ENCODE data around the gene SMPD4. TPM values are rescaled to one million over a fixed set of nuclear protein-coding genes. Genes with fewer than 3 reads are reported as not detected.
"Not testable (repeated sequence)": the region's sequence is repeated elsewhere in the genome, so short reads cannot be mapped to it uniquely, and the experiment has no call there.

SMPD4 gene
- total and polyA plus RNA-seq, 2 donors (not counting 1 experiment from before 2014, with no cell fraction given), result 63.8 to 80.6 TPM

DNA sequence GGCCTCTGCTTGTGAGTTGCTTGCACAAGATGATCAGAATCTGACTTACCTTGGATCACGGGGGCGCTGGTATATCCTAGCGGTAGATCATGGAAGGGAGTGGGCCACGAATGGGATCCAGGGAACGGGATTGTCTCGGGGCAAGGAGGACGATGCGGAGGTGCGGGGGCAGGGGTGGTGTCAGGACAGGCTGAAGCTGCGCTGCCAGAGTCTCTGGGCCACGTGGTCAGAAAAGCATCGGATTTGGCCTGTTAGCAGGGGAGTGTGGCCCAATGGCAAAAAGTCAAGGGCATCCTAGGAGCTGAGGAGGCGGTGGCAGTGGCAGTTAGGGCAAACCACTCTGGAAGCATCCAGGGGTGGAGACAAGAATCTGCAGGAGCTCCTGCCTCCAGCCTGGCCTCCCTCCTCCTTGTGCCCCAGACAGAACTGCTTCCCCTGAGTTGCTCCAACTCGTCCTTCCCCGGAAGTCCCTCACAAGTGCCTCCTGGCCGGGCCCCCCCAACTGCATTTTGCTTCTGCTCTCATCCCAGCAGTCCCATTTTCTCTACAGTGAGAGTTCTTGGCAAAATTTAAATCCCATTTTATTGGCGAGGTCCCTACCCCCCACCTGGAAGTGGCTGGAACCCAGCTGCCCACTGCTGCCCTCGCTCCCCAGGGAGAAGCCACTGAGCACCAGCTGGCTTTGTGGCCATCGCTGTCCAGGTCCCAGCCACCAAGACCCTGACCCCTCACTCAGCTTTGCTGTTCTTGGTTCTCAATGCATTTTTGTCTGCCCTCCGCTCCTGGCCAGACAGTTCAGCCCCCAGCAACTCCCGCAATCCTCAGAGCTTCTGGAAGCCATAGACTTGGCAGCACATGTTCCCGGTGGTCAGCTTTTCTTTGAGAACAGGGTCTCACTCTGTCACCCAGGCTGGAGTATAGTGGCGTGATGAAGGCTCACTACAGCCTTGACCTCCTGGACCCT is 30.9 kb downstream of the SMPD4 start:
- H3K27ac Mint-ChIP-seq, result no peak overlapping the region
- Histone ChIP-seq H3K4me1 (ENCODE audit: control insufficient read depth in 2 of 2, insufficient read depth in 2 of 2, low read length in 2 of 2) (no peaks in the 10 kb centered on the region), H3K9ac (ENCODE audit: low read length) (no peak overlapping the region), H3K9me3 (ENCODE audit: control extremely low read depth in 1 of 3, control insufficient read depth in 2 of 3, insufficient read depth in 1 of 3, low read length in 2 of 3) (no peaks in the 10 kb centered on the region), H3K27me3 (replicated peaks in 1 of 4; ENCODE audit: control extremely low read depth in 1 of 4, control insufficient read depth in 3 of 4, insufficient read depth in 4 of 4, low read length in 3 of 4) (peaks cover 0 to 1% (median 0%) of the 10 kb centered on the region in 4 experiments), H3K79me2 (ENCODE audit: control insufficient read depth, insufficient read depth, low read length) (no peaks in the 10 kb centered on the region), H3K36me3 (replicated peaks in 1 of 2; ENCODE audit: control extremely low read depth in 1 of 2, control insufficient read depth in 1 of 2, extremely low read depth in 1 of 2, insufficient read depth in 2 of 2, low read length in 1 of 2) (peaks cover 0 to 13% of the 10 kb centered on the region in 2 experiments), H4K20me1 (ENCODE audit: control insufficient read depth, insufficient read depth, low read length, poor library complexity, severe bottlenecking) (no peaks in the 10 kb centered on the region), H3K4me2 (replicated peaks; ENCODE audit: low read depth, low read length, poor library complexity, severe bottlenecking) (no peak overlapping the region), H2AFZ (ENCODE audit: insufficient read depth, low read depth, low read length, poor library complexity, severe bottlenecking) (no peak overlapping the region), H3K27ac (ENCODE audit: low read length in 2 of 2) (no peak overlapping the region), H3K4me3 (ENCODE audit: control extremely low read depth in 1 of 5, extremely low read depth in 1 of 5, insufficient read depth in 1 of 5, low read depth in 2 of 5, low read length in 4 of 5) (no peak overlapping the region)
- H3K4me3 Mint-ChIP-seq, result no peak overlapping the region
- ChIA-PET CTCF (no interaction called here), POLR2A (no interaction called here)
- no peak for ATAC-seq (ENCODE audit: low read depth)
- peaks cover 4% of the 10 kb centered on the region for H3K27me3 Mint-ChIP-seq
- H3K4me1 Mint-ChIP-seq, result peaks cover 2% of the 10 kb centered on the region
- TF ChIP-seq, protein P1, sequence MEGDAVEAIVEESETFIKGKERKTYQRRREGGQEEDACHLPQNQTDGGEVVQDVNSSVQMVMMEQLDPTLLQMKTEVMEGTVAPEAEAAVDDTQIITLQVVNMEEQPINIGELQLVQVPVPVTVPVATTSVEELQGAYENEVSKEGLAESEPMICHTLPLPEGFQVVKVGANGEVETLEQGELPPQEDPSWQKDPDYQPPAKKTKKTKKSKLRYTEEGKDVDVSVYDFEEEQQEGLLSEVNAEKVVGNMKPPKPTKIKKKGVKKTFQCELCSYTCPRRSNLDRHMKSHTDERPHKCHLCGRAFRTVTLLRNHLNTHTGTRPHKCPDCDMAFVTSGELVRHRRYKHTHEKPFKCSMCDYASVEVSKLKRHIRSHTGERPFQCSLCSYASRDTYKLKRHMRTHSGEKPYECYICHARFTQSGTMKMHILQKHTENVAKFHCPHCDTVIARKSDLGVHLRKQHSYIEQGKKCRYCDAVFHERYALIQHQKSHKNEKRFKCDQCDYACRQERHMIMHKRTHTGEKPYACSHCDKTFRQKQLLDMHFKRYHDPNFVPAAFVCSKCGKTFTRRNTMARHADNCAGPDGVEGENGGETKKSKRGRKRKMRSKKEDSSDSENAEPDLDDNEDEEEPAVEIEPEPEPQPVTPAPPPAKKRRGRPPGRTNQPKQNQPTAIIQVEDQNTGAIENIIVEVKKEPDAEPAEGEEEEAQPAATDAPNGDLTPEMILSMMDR (IDR thresholded peaks at IDR 0.05), result no peak
- TF ChIP-seq EZH2 (IDR thresholded peaks at IDR 0.05; ENCODE audit: borderline replicate concordance, insufficient read depth, low read depth, low read length, poor library complexity, severe bottlenecking), result no peak
- H3K9me3 Mint-ChIP-seq (ENCODE audit: insufficient read depth), result no peaks in the 10 kb centered on the region
- 98% methylated on average over 22 of the region's 23 CpGs for WGBS (ENCODE audit: insufficient coverage)
- intact Hi-C loops (cut with micrococcal nuclease), result no loop called here
- DNase-seq, result no peak

DNA sequence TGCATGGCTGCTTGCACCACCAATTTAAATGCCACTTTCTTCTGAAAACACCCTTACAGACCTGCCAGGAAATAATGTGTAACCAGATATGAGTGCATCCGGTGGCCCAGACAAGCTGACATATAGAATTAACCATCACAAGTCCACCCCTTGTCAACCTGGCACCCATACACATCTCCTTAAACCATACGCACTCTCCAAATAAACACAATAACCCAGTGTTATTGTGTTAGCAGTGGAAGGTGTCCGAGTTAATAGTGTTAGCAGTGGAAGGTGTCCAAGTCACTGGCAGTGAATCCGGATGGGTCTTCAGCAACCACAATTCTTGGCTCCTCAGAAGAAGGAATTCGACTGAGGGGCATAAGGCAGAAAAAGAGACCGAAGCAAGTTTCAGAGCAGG is 32.9 kb downstream of the SMPD4 start:
- H4K20me1 ChIP-seq (ENCODE audit: control insufficient read depth, insufficient read depth, low read length, poor library complexity, severe bottlenecking); H3K27ac Mint-ChIP-seq; H3K27me3 ChIP-seq (replicated peaks in 1 of 4; ENCODE audit: control extremely low read depth in 1 of 4, control insufficient read depth in 3 of 4, insufficient read depth in 4 of 4, low read length in 3 of 4); ATAC-seq (ENCODE audit: low read depth); H3K79me2 ChIP-seq (ENCODE audit: control insufficient read depth, insufficient read depth, low read length); H3K27me3 Mint-ChIP-seq; H3K36me3 ChIP-seq (replicated peaks in 1 of 2; ENCODE audit: control extremely low read depth in 1 of 2, control insufficient read depth in 1 of 2, extremely low read depth in 1 of 2, insufficient read depth in 2 of 2, low read length in 1 of 2); POLR2A ChIA-PET; H3K9me3 Mint-ChIP-seq (ENCODE audit: insufficient read depth); intact Hi-C loops (cut with micrococcal nuclease); H2AFZ ChIP-seq (ENCODE audit: insufficient read depth, low read depth, low read length, poor library complexity, severe bottlenecking); H3K4me3 ChIP-seq (ENCODE audit: control extremely low read depth in 1 of 5, extremely low read depth in 1 of 5, insufficient read depth in 1 of 5, low read depth in 2 of 5, low read length in 4 of 5); H3K4me3 Mint-ChIP-seq; H3K4me1 ChIP-seq (ENCODE audit: control insufficient read depth in 2 of 2, insufficient read depth in 2 of 2, low read length in 2 of 2); H3K9me3 ChIP-seq (ENCODE audit: control extremely low read depth in 1 of 3, control insufficient read depth in 2 of 3, insufficient read depth in 1 of 3, low read length in 2 of 3); H3K9ac ChIP-seq (ENCODE audit: low read length); DNase-seq; H3K4me1 Mint-ChIP-seq; CTCF ChIA-PET; H3K4me2 ChIP-seq (replicated peaks; ENCODE audit: low read depth, low read length, poor library complexity, severe bottlenecking); H3K27ac ChIP-seq (ENCODE audit: low read length in 2 of 2): not testable (repeated sequence)
- 93% methylated on average over 2 of the region's 6 CpGs for WGBS (ENCODE audit: insufficient coverage)

GRCh38 chr2:130145006-130145414 is 36.4 kb downstream of the SMPD4 start, which contains the start of gene CCDC74B:
TSS of gene CCDC74B (minus strand) at chr2:130145112. CDS start at chr2:130144996, 116 bp downstream.
- POLR2A ChIA-PET, result interaction anchor here (0.6 kb wide), 1 partner anchor 383 kb away, joined by 3 read pairs; no protein-coding TSS in a partner anchor
- H3K27ac ChIP-seq (ENCODE audit: low read length in 2 of 2); CTCF ChIA-PET; H3K36me3 ChIP-seq (replicated peaks in 1 of 2; ENCODE audit: control extremely low read depth in 1 of 2, control insufficient read depth in 1 of 2, extremely low read depth in 1 of 2, insufficient read depth in 2 of 2, low read length in 1 of 2); H3K9me3 Mint-ChIP-seq (ENCODE audit: insufficient read depth); H3K4me1 ChIP-seq (ENCODE audit: control insufficient read depth in 2 of 2, insufficient read depth in 2 of 2, low read length in 2 of 2); H3K27ac Mint-ChIP-seq; H3K27me3 ChIP-seq (replicated peaks in 1 of 4; ENCODE audit: control extremely low read depth in 1 of 4, control insufficient read depth in 3 of 4, insufficient read depth in 4 of 4, low read length in 3 of 4); H3K79me2 ChIP-seq (ENCODE audit: control insufficient read depth, insufficient read depth, low read length); H3K4me1 Mint-ChIP-seq; intact Hi-C loops (cut with micrococcal nuclease); H4K20me1 ChIP-seq (ENCODE audit: control insufficient read depth, insufficient read depth, low read length, poor library complexity, severe bottlenecking); H3K9me3 ChIP-seq (ENCODE audit: control extremely low read depth in 1 of 3, control insufficient read depth in 2 of 3, insufficient read depth in 1 of 3, low read length in 2 of 3): not testable (repeated sequence)
- 12% methylated on average over 22 of the region's 30 CpGs for WGBS (ENCODE audit: insufficient coverage)
- Mint-ChIP-seq H3K4me3 (peak within 1 kb of the TSS; percentile 82), H3K27me3 (peaks cover 12% of the 10 kb centered on the region)
- DNase-seq, result peak; percentile 69
- Histone ChIP-seq H2AFZ (ENCODE audit: insufficient read depth, low read depth, low read length, poor library complexity, severe bottlenecking) (peak within 1 kb of the TSS; percentile 51), H3K4me3 (ENCODE audit: control extremely low read depth in 1 of 5, extremely low read depth in 1 of 5, insufficient read depth in 1 of 5, low read depth in 2 of 5, low read length in 4 of 5) (peak within 1 kb of the TSS in 3 of 5 experiments; percentile 37 to 46 (median 42)), H3K9ac (ENCODE audit: low read length) (peak within 1 kb of the TSS; percentile 45), H3K4me2 (replicated peaks; ENCODE audit: low read depth, low read length, poor library complexity, severe bottlenecking) (peak within 1 kb of the TSS; percentile 52)
- ATAC-seq (ENCODE audit: low read depth), result peak; percentile 92
